Caco-2 (cell line): ENCODE measurements around the gene CNIH3. TPM values are rescaled to one million over a fixed set of nuclear protein-coding genes. Genes with fewer than 3 reads are reported as not detected.

Source experiments
- BruUV-seq: library from RNA; stranded (reverse); fragments of 400-500 nt; replicated peaks from 2 replicates; lab custom pipeline; 2021; lab: Mats Ljungman, UMichigan
- CTCF ChIA-PET: fragments of 300-600 bp; sonication (Branson Sonifier 250); formaldehyde crosslinking; loops from one replicate; lab custom pipeline; 2022; ENCODE audit warnings: antibody characterized with exemption; lab: Charles Lee
- POLR2A ChIA-PET: fragments of 300-600 bp; sonication (Branson Sonifier 250); formaldehyde crosslinking; loops from one replicate; lab custom pipeline; 2022; ENCODE audit warnings: antibody characterized with exemption; lab: Charles Lee
- DNase-seq, 2 experiments: peaks; one replicate each; pipeline versions ENCODE4 v3.0.0 to v3.0.0-alpha.2; 2020 to 2022
- H3K27me3 ChIP-seq: replicated peaks from 2 replicates; pipeline ENCODE4 v1.6.0; 2011; ENCODE audit warnings: low read length; ENCODE audit not compliant: control insufficient read depth, insufficient read depth
- H3K36me3 ChIP-seq: 2 replicates; pipeline ENCODE4 v1.5.1; 2011; ENCODE audit warnings: low read length; ENCODE audit not compliant: control insufficient read depth, insufficient read depth
- H3K4me1 ChIP-seq: fragments of 250-450 bp; sonication (Bioruptor Pico); 2 replicates; pipeline ENCODE4 v1.5.1; 2020; ENCODE audit warnings: mild to moderate bottlenecking
- H3K4me3 ChIP-seq: 2 replicates; pipeline ENCODE4 v1.5.1; 2011; ENCODE audit warnings: low read depth, mild to moderate bottlenecking, control low read depth, low read length
- H3K9me3 ChIP-seq: fragments of 250-450 bp; sonication (Bioruptor Pico); 2 replicates; pipeline ENCODE4 v1.5.1; 2020; ENCODE audit warnings: mild to moderate bottlenecking, moderate library complexity
- H3K27ac Mint-ChIP-seq: one replicate; pipeline ENCODE4 v1.8.0; 2022; ENCODE audit warnings: mixed read lengths; ENCODE audit not compliant: unreplicated experiment
- H3K27me3 Mint-ChIP-seq: one replicate; pipeline ENCODE4 v1.8.0; 2022; ENCODE audit warnings: mixed read lengths; ENCODE audit not compliant: insufficient read depth, unreplicated experiment
- H3K36me3 Mint-ChIP-seq: one replicate; pipeline ENCODE4 v1.8.0; 2022; ENCODE audit warnings: mild to moderate bottlenecking, mixed read lengths; ENCODE audit not compliant: insufficient read depth, unreplicated experiment
- H3K4me1 Mint-ChIP-seq: one replicate; pipeline ENCODE4 v1.8.0; 2022; ENCODE audit warnings: low read depth, mixed read lengths; ENCODE audit not compliant: unreplicated experiment
- H3K4me3 Mint-ChIP-seq: one replicate; pipeline ENCODE4 v1.8.0; 2022; ENCODE audit warnings: mild to moderate bottlenecking, moderate library complexity, mixed read lengths; ENCODE audit not compliant: unreplicated experiment
- H3K9me3 Mint-ChIP-seq: one replicate; pipeline ENCODE4 v1.8.0; 2022; ENCODE audit warnings: mixed read lengths; ENCODE audit not compliant: unreplicated experiment
- CTCF ChIP-seq, 2 experiments: fragments of 200-600 bp in 1 of 2; IDR thresholded peaks; 1 replicate in 1 of 2; 2 replicates in 1 of 2; pipeline versions ENCODE4 v1.5.1 to v1.8.0; 2011 to 2022; ENCODE audit warnings: antibody characterized with exemption in 1 of 2, control low read depth in 1 of 2, inconsistent platforms in 1 of 2, low read depth in 1 of 2, low read length in 1 of 2, mild to moderate bottlenecking in 1 of 2, moderate library complexity in 1 of 2; ENCODE audit not compliant: insufficient read depth in 1 of 2, severe bottlenecking in 1 of 2, unreplicated experiment in 1 of 2
- intact Hi-C: fragments of 100-400 bp; cut with micrococcal nuclease; formaldehyde crosslinking; loops from one replicate; pipeline ENCODE4 v1.10.0; 2022; ENCODE audit not compliant: unreplicated experiment
- total RNA-seq: library from RNA; stranded (reverse); gene quantifications from 2 replicates; pipeline ENCODE4 v1.2.3, GENCODE V29; 2022

Gene CNIH3
- total RNA-seq, 1 experiment from 2014 or later, result 2.2 TPM

DNA sequence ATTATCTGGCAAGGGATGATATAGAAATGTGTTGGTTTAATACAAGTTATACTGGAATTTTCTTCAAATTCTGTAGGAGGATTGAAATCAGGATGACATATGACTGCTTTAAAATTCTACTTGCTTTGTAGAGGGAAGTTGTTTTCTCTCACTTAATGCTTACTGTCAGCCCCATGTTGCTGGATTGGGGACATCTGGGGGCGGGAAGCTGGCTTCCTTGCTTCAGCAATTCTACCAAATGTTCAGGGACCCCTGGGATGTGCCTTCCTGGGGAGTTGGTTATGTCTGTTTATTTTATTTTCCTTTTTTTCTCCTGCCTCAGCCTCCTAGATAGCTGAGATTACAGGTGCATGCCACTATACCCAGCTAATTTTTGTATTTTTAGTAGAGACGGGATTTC is 63.5 kb downstream of the CNIH3 start:
- Mint-ChIP-seq H3K27ac (no peak overlapping the region), H3K9me3 (no peaks in the 10 kb centered on the region), H3K27me3 (no peaks in the 10 kb centered on the region), H3K4me3 (no peak overlapping the region), H3K4me1 (no peaks in the 10 kb centered on the region), H3K36me3 (no peaks in the 10 kb centered on the region)
- no peaks in the 10 kb centered on the region for H3K27me3 ChIP-seq
- TF ChIP-seq CTCF (IDR thresholded peaks at IDR 0.05; ENCODE audit: insufficient read depth in 1 of 2, low read depth in 1 of 2, low read length in 1 of 2, severe bottlenecking in 1 of 2, unreplicated experiment in 1 of 2), result no peak
- CTCF ChIA-PET, result no interaction called here
- H3K4me3 ChIP-seq, result no peak overlapping the region
- POLR2A ChIA-PET, result no interaction called here
- H3K4me1 ChIP-seq, result no peaks in the 10 kb centered on the region
- BruUV-seq, result no TSS peak
- intact Hi-C loops, result no loop called here
- DNase-seq, result no peak
- H3K9me3 ChIP-seq, result no peaks in the 10 kb centered on the region
- no peaks in the 10 kb centered on the region for H3K36me3 ChIP-seq

GRCh38 chr1:224681816-224682215 is 65.7 kb downstream of the CNIH3 start:
- no peak for DNase-seq
- Mint-ChIP-seq H3K4me3 (no peak overlapping the region), H3K36me3 (no peaks in the 10 kb centered on the region), H3K27ac (no peak overlapping the region), H3K9me3 (no peaks in the 10 kb centered on the region), H3K27me3 (no peaks in the 10 kb centered on the region), H3K4me1 (no peaks in the 10 kb centered on the region)
- intact Hi-C loops, result no loop called here
- H3K4me3 ChIP-seq, result no peak overlapping the region
- TF ChIP-seq CTCF (IDR thresholded peaks at IDR 0.05; ENCODE audit: insufficient read depth in 1 of 2, low read depth in 1 of 2, low read length in 1 of 2, severe bottlenecking in 1 of 2, unreplicated experiment in 1 of 2), result no peak
- 0 out of 2 replicates have a peak, but pooled peaks cover 5% of the 10 kb centered on the region for H3K9me3 ChIP-seq
- ChIA-PET CTCF (no interaction called here), POLR2A (no interaction called here)
- H3K36me3 ChIP-seq, result no peaks in the 10 kb centered on the region
- no TSS peak for BruUV-seq
- no peaks in the 10 kb centered on the region for H3K27me3 ChIP-seq
- no peaks in the 10 kb centered on the region for H3K4me1 ChIP-seq

DNA sequence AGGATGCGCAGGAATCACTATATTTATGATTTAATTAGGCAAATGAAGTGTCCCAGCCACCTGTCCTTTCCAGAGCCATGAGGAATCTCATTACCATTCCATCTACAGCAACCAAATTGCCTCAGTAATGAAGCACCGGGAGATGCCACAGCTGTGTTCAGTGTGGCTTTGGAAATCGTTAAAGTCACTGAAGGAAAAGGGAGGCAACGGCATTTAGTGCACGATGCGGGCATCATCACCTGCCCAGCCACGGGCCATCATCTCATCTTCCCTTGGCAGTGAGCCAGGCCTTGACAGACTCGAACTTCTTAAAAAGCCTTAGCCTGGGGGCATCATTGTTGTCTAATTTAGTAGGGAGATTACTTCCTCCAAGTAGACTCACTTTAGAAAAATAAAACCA is 67.8 kb downstream of the CNIH3 start:
- TF ChIP-seq CTCF (IDR thresholded peaks at IDR 0.05; ENCODE audit: insufficient read depth in 1 of 2, low read depth in 1 of 2, low read length in 1 of 2, severe bottlenecking in 1 of 2, unreplicated experiment in 1 of 2), result no peak
- intact Hi-C loops, result no loop called here
- Histone ChIP-seq H3K4me1 (no peaks in the 10 kb centered on the region), H3K4me3 (no peak overlapping the region), H3K36me3 (no peaks in the 10 kb centered on the region), H3K27me3 (no peaks in the 10 kb centered on the region), H3K9me3 (0 out of 2 replicates have a peak, but pooled peaks cover 5% of the 10 kb centered on the region)
- DNase-seq, result no peak
- Mint-ChIP-seq H3K36me3 (no peaks in the 10 kb centered on the region), H3K9me3 (no peaks in the 10 kb centered on the region), H3K27ac (no peak overlapping the region), H3K4me1 (no peaks in the 10 kb centered on the region), H3K27me3 (no peaks in the 10 kb centered on the region), H3K4me3 (no peak overlapping the region)
- ChIA-PET CTCF (no interaction called here), POLR2A (no interaction called here)
- no TSS peak for BruUV-seq
